ENCODE measurements around the gene CASP3. TPM values are rescaled to one million over a fixed set of nuclear protein-coding genes. Genes with fewer than 3 reads are reported as not detected.
"Not testable (repeated sequence)": the region's sequence is repeated elsewhere in the genome, so short reads cannot be mapped to it uniquely, and the experiment has no call there.

CASP3 gene
- total RNA-seq, 1 donor from 2014 or later: 39.6 TPM

GRCh38 chr4:184632842-184633241, 16.4 kb downstream of the CASP3 start:
- Mint-ChIP-seq H3K27ac (ENCODE audit: unreplicated experiment) (no peak overlapping the region), H3K4me1 (no peaks in the 10 kb centered on the region), H3K9me3 (no peaks in the 10 kb centered on the region), H3K4me3 (no peak overlapping the region), H3K36me3 (ENCODE audit: low read depth) (peaks cover 12% of the 10 kb centered on the region), H3K27me3 (ENCODE audit: low read depth) (no peaks in the 10 kb centered on the region)
- DNase-seq (ENCODE audit: low read depth, low spot score): no peak
- TF ChIP-seq, protein P1, sequence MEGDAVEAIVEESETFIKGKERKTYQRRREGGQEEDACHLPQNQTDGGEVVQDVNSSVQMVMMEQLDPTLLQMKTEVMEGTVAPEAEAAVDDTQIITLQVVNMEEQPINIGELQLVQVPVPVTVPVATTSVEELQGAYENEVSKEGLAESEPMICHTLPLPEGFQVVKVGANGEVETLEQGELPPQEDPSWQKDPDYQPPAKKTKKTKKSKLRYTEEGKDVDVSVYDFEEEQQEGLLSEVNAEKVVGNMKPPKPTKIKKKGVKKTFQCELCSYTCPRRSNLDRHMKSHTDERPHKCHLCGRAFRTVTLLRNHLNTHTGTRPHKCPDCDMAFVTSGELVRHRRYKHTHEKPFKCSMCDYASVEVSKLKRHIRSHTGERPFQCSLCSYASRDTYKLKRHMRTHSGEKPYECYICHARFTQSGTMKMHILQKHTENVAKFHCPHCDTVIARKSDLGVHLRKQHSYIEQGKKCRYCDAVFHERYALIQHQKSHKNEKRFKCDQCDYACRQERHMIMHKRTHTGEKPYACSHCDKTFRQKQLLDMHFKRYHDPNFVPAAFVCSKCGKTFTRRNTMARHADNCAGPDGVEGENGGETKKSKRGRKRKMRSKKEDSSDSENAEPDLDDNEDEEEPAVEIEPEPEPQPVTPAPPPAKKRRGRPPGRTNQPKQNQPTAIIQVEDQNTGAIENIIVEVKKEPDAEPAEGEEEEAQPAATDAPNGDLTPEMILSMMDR (conservative IDR thresholded peaks at IDR 0.05): no peak

DNA sequence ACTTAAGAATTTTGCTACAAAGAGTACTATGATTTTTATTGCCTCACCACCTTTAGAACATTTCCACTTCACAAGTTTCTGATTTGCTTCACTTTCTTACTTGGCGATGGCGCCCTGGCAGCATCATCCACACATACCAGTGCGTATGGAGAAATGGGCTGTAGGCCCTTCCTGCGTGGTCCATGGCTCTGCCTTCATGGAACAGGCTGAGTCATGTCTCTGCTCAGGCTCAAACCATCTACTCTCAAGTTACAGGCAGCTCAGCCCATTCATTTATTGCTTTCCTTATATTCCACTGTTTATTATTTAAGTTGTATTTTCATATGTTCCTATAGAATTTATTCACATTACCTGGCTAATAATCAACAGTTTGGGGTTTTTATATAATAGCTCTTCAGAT, 21.1 kb downstream of the CASP3 start:
- no peaks in the 10 kb centered on the region for H3K27me3 Mint-ChIP-seq (ENCODE audit: low read depth)

DNA sequence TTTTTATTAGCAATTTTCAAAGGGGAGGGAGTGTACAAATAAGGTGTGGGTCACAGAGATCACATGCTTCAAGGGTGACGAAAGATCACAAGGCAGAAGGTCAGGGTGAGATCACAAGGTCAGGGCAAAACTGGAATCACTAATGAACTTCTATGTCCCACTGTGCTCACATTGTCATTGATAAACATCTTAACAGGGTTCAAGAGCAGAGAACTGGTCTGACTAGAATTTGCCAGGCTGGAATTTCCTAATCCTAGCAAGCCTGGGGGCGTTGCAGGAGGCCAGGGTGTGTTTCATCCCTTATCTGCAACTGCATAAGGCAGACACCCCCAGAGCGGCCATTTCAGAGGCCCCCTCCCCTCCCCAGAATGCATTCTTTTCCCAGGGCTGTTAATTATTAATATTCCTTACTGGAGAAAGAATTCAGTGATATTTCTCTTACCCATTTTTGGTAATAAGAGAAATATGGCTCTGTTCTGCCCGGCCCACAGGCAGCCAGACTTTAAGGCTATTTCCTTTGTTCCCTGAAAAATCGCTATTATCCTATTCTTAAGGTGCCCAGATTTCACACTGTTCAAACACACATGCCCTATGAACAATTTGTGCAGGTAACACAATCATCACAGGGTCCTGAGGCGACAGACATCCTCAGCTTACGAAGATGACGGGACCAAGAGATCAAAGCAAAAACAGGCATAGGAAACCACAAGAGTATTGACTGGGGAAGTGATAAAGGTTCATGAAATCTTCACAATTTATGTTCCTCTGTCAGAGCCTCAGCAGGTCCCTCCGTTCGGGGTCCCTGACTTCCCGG, 23.3 kb downstream of the CASP3 start:
- not testable (repeated sequence) for H3K27me3 Mint-ChIP-seq (ENCODE audit: low read depth); H3K4me3 Mint-ChIP-seq; DNase-seq (ENCODE audit: low read depth, low spot score); H3K9me3 Mint-ChIP-seq
- Mint-ChIP-seq H3K36me3 (ENCODE audit: low read depth) (peaks cover 32% of the 10 kb centered on the region), H3K4me1 (peaks cover 17% of the 10 kb centered on the region), H3K27ac (ENCODE audit: unreplicated experiment) (peak overlapping the region; percentile 8)

More for the DNA sequence above, 21.1 kb downstream of the CASP3 start:
- DNase-seq (ENCODE audit: low read depth, low spot score): no peak
- H3K9me3 Mint-ChIP-seq: no peaks in the 10 kb centered on the region
- TF ChIP-seq, protein P1 (conservative IDR thresholded peaks at IDR 0.05): no peak
- H3K27ac Mint-ChIP-seq (ENCODE audit: unreplicated experiment): no peak overlapping the region
- peaks cover 33% of the 10 kb centered on the region for H3K36me3 Mint-ChIP-seq (ENCODE audit: low read depth)
- H3K4me3 Mint-ChIP-seq: no peak overlapping the region
- peaks cover 17% of the 10 kb centered on the region for H3K4me1 Mint-ChIP-seq

GRCh38 chr4:184624972-184625554, 24.2 kb downstream of the CASP3 start:
- no peak overlapping the region for H3K27ac Mint-ChIP-seq (ENCODE audit: unreplicated experiment)

DNA sequence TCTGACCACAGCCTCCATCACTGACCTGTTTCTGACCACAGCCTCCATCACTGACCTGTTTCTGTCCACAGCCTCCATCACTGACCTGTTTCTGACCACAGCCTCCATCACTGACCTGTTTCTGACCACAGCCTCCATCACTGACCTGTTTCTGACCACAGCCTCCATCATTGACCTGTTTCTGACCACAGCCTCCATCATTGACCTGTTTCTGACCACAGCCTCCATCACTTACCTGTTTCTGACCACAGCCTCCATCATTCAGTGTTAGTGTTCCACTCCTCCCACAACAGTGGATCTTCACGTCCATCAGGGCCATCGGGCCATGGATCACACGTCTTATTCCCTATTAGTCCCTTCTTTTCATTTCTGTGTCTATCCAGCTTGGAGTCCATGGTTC, 24.7 kb downstream of the CASP3 start:
- DNase-seq (ENCODE audit: low read depth, low spot score); H3K4me3 Mint-ChIP-seq; H3K27me3 Mint-ChIP-seq (ENCODE audit: low read depth); H3K9me3 Mint-ChIP-seq; H3K27ac Mint-ChIP-seq (ENCODE audit: unreplicated experiment): not testable (repeated sequence)
- Mint-ChIP-seq H3K36me3 (ENCODE audit: low read depth) (peaks cover 28% of the 10 kb centered on the region), H3K4me1 (peaks cover 17% of the 10 kb centered on the region)

More at GRCh38 chr4:184624972-184625554, 24.2 kb downstream of the CASP3 start:
- Mint-ChIP-seq H3K36me3 (ENCODE audit: low read depth) (peaks cover 29% of the 10 kb centered on the region), H3K4me1 (peaks cover 17% of the 10 kb centered on the region), H3K9me3 (no peaks in the 10 kb centered on the region), H3K4me3 (no peak overlapping the region), H3K27me3 (ENCODE audit: low read depth) (no peaks in the 10 kb centered on the region)
- TF ChIP-seq, protein P1 (conservative IDR thresholded peaks at IDR 0.05): no peak
- DNase-seq (ENCODE audit: low read depth, low spot score): no peak

- H3K9me3 Mint-ChIP-seq: no peaks in the 10 kb centered on the region
- no peak for DNase-seq (ENCODE audit: low read depth, low spot score)
- H3K4me1 Mint-ChIP-seq: peaks cover 14% of the 10 kb centered on the region
- no peak overlapping the region for H3K27ac Mint-ChIP-seq (ENCODE audit: unreplicated experiment)
- no peak overlapping the region for H3K4me3 Mint-ChIP-seq
- H3K27me3 Mint-ChIP-seq (ENCODE audit: low read depth): no peaks in the 10 kb centered on the region
- TF ChIP-seq, protein P1 (conservative IDR thresholded peaks at IDR 0.05): no peak
- H3K36me3 Mint-ChIP-seq (ENCODE audit: low read depth): peaks cover 19% of the 10 kb centered on the region
These were observed 27.7 kb downstream of the CASP3 start for GRCh38 chr4:184621518-184621917.

All from neural crest cell (in vitro differentiated cells).